Measurements from ENCODE around the gene TRIO. TPM values are rescaled to one million over a fixed set of nuclear protein-coding genes. Genes with fewer than 3 reads are reported as not detected.

Gene TRIO
- total and polyA plus RNA-seq, 2 of the 8 experiments (the other 6 are each of a cell fraction or from before 2014, with no cell fraction given): 35.1 to 69.1 TPM

DNA sequence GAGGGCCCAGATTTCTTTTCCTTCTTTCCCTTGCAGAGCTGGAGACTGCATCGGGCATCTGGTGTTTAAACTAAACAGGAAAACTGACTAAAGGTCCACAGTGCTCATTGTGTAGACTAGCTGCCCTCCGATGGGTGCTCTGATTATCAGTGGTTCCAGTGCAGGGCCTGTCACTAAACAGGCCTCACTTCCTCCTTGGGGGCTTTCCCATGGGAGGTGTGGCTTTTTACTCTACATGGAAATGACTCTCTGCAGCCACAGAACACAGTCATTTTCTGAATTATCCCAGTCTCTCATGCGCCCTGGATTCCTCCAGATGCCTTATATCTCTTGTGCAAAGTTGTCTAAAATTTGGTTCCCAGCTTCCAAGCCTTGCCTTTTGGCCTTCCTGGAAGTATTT, 199.2 kb downstream of the TRIO start (continued):
- TF ChIP-seq SIRT6 (IDR thresholded peaks at IDR 0.05; ENCODE audit: low read length) (no peak), POU5F1 (IDR thresholded peaks at IDR 0.05; ENCODE audit: low read depth, low read length) (no peak), RXRA (IDR thresholded peaks at IDR 0.05; ENCODE audit: insufficient read depth, low read depth, low read length) (no peak), SAP30 (IDR thresholded peaks at IDR 0.05; ENCODE audit: insufficient read depth, insufficient replicate concordance, low read length) (no peak), SRF (IDR thresholded peaks at IDR 0.05; ENCODE audit: low read depth, low read length) (no peak)
- TF ChIP-seq, protein P1, sequence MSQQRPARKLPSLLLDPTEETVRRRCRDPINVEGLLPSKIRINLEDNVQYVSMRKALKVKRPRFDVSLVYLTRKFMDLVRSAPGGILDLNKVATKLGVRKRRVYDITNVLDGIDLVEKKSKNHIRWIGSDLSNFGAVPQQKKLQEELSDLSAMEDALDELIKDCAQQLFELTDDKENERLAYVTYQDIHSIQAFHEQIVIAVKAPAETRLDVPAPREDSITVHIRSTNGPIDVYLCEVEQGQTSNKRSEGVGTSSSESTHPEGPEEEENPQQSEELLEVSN (IDR thresholded peaks at IDR 0.05): no peak
- TF ChIP-seq, protein P2, sequence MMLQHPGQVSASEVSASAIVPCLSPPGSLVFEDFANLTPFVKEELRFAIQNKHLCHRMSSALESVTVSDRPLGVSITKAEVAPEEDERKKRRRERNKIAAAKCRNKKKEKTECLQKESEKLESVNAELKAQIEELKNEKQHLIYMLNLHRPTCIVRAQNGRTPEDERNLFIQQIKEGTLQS (IDR thresholded peaks at IDR 0.05; ENCODE audit: insufficient read depth, low read depth, low read length): no peak
